Left ventricle myocardium inferior (tissue), 1 donor: ENCODE measurements around the gene PLEKHA6. TPM values are rescaled to one million over a fixed set of nuclear protein-coding genes. Genes with fewer than 3 reads are reported as not detected.

Experiments used
- DNase-seq: peaks from one replicate; pipeline ENCODE4 v3.0.0-alpha.2; 2020
- H3K27ac ChIP-seq: fragments of 200-600 bp; replicated peaks from 2 replicates; pipeline ENCODE4 v1.8.0; 2021
- H3K27me3 ChIP-seq: fragments of 200-600 bp; 2 replicates; pipeline ENCODE4 v1.8.0; 2021; ENCODE audit warnings: low read depth
- H3K36me3 ChIP-seq: fragments of 200-600 bp; 2 replicates; pipeline ENCODE4 v1.8.0; 2021
- H3K4me1 ChIP-seq: fragments of 200-600 bp; 2 replicates; pipeline ENCODE4 v1.8.0; 2021
- H3K4me3 ChIP-seq: fragments of 200-600 bp; 2 replicates; pipeline ENCODE4 v1.8.0; 2021; ENCODE audit warnings: mild to moderate bottlenecking, moderate library complexity
- H3K9me3 ChIP-seq: fragments of 200-600 bp; replicated peaks from 2 replicates; pipeline ENCODE4 v1.8.0; 2021
- intact Hi-C: fragments of 100-400 bp; cut with micrococcal nuclease; formaldehyde crosslinking; loops from one replicate; pipeline ENCODE4 v1.11.0; 2022
- total RNA-seq: library from RNA; stranded (reverse); fragmentation: NEBNext Ultra II Directional; extraction: Animal tissue kit (Norgen Biotek cat#: 25700); gene quantifications from one replicate; pipeline ENCODE4 v1.2.1, GENCODE V29; 2021
- TF ChIP-seq, protein P1 (sequence below): fragments of 200-600 bp; IDR thresholded peaks from 2 replicates; pipeline ENCODE4 v1.8.0; 2021; ENCODE audit warnings: antibody characterized with exemption, mild to moderate bottlenecking, borderline replicate concordance
- donor health status: DM: no; HTN: yes; CAD: no; lungs with severe emphysema.

Gene PLEKHA6
- total RNA-seq, 1 donor from 2014 or later, result 28.8 TPM

DNA sequence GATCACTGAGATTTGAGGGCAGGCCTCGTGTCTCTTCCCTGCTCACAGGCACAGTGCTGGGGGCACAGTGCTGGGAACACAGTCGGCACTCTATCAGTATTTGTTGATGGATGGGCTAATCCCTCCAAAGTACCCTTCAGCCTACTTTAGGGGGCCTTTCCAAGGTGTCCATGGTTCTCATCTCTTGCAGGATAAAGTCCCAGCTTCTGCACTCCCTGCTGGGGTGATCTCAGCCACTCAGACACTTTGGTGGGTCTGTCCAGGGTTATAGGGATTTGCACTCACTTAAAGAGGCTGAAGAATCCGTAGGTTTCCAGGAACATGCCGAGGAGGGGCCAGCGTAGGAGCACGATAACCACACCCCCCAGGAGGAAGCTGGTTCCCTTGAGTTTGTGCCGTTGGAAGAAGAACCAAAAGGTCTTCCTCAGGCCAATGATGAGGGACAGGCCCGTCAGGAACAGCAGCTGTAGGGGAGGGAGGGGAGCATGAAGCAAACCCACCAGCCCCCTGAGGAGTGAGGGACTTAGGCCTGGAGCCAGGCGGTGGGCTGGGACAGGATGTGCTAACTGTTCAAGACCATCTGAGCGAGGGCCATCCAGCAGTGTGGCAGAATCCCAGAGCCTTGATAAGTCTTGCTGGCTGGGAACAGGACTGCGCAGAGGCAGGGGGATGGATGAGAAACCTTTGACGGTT is 158.2 kb downstream of the PLEKHA6 start:
- DNase-seq, result no peak
- peaks cover 19% of the 10 kb centered on the region for H3K4me1 ChIP-seq
- H3K36me3 ChIP-seq, result no peaks in the 10 kb centered on the region
- intact Hi-C loops, result no loop called here
- peaks cover 54% of the 10 kb centered on the region for H3K27me3 ChIP-seq
- TF ChIP-seq, protein P1, sequence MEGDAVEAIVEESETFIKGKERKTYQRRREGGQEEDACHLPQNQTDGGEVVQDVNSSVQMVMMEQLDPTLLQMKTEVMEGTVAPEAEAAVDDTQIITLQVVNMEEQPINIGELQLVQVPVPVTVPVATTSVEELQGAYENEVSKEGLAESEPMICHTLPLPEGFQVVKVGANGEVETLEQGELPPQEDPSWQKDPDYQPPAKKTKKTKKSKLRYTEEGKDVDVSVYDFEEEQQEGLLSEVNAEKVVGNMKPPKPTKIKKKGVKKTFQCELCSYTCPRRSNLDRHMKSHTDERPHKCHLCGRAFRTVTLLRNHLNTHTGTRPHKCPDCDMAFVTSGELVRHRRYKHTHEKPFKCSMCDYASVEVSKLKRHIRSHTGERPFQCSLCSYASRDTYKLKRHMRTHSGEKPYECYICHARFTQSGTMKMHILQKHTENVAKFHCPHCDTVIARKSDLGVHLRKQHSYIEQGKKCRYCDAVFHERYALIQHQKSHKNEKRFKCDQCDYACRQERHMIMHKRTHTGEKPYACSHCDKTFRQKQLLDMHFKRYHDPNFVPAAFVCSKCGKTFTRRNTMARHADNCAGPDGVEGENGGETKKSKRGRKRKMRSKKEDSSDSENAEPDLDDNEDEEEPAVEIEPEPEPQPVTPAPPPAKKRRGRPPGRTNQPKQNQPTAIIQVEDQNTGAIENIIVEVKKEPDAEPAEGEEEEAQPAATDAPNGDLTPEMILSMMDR, result no peak
- H3K4me3 ChIP-seq, result no peak overlapping the region
- no peak overlapping the region for H3K27ac ChIP-seq
- H3K9me3 ChIP-seq, result no peaks in the 10 kb centered on the region

DNA sequence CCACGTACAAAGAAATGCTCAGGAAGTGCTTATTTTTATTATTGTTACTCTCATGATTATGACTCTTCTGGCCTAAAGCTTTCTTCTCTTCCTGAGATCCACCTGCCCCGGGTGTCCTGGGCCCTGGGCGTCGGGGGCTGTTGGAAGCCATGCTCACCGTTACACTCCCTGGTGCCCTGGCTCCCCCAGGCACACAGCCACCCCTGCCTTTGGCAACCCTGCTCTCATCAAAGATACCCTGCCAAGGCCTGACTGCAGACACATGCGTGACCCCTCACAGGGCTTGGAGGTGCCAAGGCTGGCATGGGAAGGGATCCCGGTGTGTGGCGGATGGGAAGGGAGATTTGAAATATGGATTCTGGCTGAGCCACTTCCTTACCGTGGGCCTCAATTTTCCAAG is 160.2 kb downstream of the PLEKHA6 start:
- peaks cover 46% of the 10 kb centered on the region for H3K27me3 ChIP-seq
- no peaks in the 10 kb centered on the region for H3K36me3 ChIP-seq
- peak overlapping the region; percentile 55 for H3K27ac ChIP-seq
- DNase-seq, result no peak
- no peak overlapping the region for H3K4me3 ChIP-seq
- TF ChIP-seq, protein P1, result no peak
- peaks cover 19% of the 10 kb centered on the region for H3K4me1 ChIP-seq
- H3K9me3 ChIP-seq, result no peaks in the 10 kb centered on the region
- intact Hi-C loops, result no loop called here

DNA sequence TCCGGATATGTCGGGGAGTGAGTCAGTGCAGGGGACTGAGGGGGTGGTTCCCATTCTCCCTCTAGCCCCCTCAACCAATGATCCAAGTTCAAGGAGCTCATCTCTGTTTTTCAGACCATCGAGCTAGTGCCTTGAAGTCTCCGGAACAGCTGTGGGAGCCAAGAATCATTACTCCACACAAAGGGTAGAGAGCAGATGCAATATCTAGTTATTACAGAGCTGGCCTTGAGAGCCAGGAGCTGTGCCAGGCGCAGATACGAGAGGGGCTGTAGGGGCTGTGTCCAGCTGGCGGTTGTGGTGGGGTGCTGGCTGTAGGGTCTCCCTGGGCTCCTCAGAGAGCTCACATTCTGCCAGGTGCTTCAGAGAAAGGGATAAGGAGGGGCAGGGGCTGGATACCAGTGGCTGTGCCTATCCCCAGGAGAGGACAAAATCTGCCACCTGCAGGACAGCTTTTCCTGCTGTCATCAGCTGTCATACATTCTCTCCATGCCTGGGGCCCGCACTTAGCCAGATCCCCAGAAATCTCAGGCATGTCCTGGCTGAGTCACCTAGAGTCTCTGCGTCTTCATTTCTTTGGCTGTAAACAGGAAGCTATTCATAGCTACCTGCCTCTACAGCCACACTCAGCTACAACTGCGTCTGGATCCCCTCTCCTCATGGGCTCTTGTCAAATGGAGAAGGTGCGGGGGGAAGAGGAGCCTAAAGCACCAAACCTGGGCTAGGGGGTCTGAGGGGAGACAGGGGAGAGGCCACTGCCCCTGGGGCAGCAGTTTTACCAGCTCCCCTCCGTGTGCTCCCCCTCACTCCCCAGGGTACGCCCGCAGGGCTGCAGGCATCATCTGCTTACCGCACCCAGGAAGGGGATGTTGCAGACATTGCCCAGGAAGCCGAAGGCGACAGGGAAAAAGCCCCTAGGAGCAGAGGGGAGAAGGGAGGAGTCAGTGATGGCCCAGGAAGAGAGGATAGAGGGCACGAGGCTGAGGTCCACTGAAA is 161.1 kb downstream of the PLEKHA6 start:
- intact Hi-C loops, result no loop called here
- Histone ChIP-seq H3K27me3 (peaks cover 39% of the 10 kb centered on the region), H3K9me3 (no peaks in the 10 kb centered on the region), H3K4me1 (peaks cover 19% of the 10 kb centered on the region), H3K36me3 (no peaks in the 10 kb centered on the region), H3K4me3 (no peak overlapping the region), H3K27ac (peak overlapping the region; percentile 55)
- TF ChIP-seq, protein P1, result no peak
- no peak for DNase-seq

DNA sequence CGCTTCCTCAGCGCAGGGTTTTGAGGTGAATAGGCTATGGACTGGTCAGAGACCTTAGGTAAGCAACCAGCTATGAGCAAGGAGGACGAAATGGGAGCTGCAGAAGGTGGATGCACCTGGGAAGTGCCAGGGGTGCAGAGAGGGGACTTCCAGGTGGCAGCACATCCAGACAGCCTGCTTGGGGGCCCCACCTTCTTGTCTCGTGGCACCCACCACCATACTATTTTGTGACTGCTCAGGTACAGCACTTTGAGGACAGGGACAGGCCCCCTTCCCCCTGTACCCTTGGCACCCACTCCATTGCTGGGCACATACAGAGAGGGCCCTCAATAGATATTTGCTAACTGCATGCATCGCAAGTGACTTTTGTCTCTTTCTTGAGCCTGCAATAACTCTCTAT is 162.7 kb downstream of the PLEKHA6 start:
- Histone ChIP-seq H3K4me1 (peaks cover 19% of the 10 kb centered on the region), H3K27ac (no peak overlapping the region), H3K9me3 (no peaks in the 10 kb centered on the region), H3K36me3 (no peaks in the 10 kb centered on the region), H3K27me3 (peaks cover 36% of the 10 kb centered on the region), H3K4me3 (no peak overlapping the region)
- intact Hi-C loops, result no loop called here
- DNase-seq, result no peak
- TF ChIP-seq, protein P1, result no peak

DNA sequence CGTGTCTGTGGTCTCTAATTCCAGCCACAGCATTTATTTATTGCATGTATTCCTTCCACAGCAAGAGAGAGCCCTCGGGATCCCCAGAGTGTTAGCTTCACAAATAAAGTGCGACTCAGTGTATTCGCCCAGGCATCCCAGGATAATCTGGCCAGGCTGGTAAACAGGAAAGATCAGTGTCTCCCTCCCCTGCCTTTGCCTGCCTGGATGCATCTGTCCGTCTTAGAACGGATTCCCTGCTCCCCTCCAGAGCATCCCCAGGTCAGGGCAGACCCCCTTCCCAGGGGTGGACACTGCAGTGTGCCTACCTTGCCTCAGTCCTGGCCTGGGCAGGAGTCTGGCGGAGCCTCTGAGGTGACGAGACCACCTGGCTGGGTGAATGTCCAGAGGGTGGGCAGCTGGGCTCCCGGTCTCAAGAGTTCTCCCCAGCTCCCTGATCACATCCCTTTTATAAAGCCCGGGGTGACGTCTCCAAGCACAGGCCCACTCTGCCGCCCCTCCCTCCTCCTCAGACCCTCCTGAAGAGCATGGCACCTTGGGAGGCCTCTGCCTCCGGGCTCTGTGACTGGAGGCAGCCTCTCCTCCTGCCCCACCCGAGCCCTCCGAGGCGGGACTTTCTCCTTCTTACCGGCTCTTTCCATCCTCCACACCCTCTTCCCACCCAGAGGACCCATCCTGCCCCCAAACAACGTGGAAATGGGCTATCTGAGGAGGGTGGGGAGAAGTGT is 163.5 kb downstream of the PLEKHA6 start, which contains the start of gene KISS1:
Gene KISS1, minus strand, starts transcription at position 424 of the 728 bp plus-strand sequence. CDS start 3,615 bp downstream, outside the sequence.
- no peaks in the 10 kb centered on the region for H3K9me3 ChIP-seq
- TF ChIP-seq, protein P1, result no peak
- H3K36me3 ChIP-seq, result no peaks in the 10 kb centered on the region
- H3K27ac ChIP-seq, result no peak within 1 kb of the TSS
- H3K4me3 ChIP-seq, result no peak within 1 kb of the TSS
- no peak for DNase-seq
- peaks cover 28% of the 10 kb centered on the region for H3K27me3 ChIP-seq
- intact Hi-C loops, result no loop called here
- H3K4me1 ChIP-seq, result peaks cover 19% of the 10 kb centered on the region
